Natural killer cell (primary cell): ENCODE measurements around the gene CPA1. TPM values are rescaled to one million over a fixed set of nuclear protein-coding genes. Genes with fewer than 3 reads are reported as not detected.

Source experiments
- ATAC-seq, 3 donors: fragments of 150-1000 bp in 2 of 3; fragments of 200-7000 bp in 1 of 3; cut with Tn5 transposase; 1 replicate in 1 of 3; 2 replicates in 2 of 3; pipeline ENCODE4 v1.10.0; 2021; ENCODE audit warnings: mild to moderate bottlenecking in 2 of 3, moderate library complexity in 2 of 3
- DNase-seq, 2 donors: peaks; one replicate each; pipeline versions ENCODE4 v3.0.0 to v3.0.0-alpha.2; 2013 to 2021; ENCODE audit warnings: mixed read lengths in 1 of 2
- H3K27ac ChIP-seq: one replicate; pipeline ENCODE4 v1.5.1; 2013; ENCODE audit warnings: mild to moderate bottlenecking, low read length
- H3K27me3 ChIP-seq: one replicate; pipeline ENCODE4 v1.6.1; 2013; ENCODE audit warnings: low read length; ENCODE audit not compliant: control insufficient read depth, insufficient read depth
- H3K36me3 ChIP-seq: one replicate; pipeline ENCODE4 v1.6.1; 2013; ENCODE audit warnings: low read length; ENCODE audit not compliant: control insufficient read depth, insufficient read depth
- H3K4me1 ChIP-seq: one replicate; pipeline ENCODE4 v1.6.1; 2013; ENCODE audit warnings: low read length; ENCODE audit not compliant: control insufficient read depth, insufficient read depth
- H3K4me3 ChIP-seq: one replicate; pipeline ENCODE4 v1.5.1; 2013; ENCODE audit warnings: low read length
- H3K9me3 ChIP-seq: one replicate; pipeline ENCODE4 v1.6.1; 2013; ENCODE audit warnings: low read length; ENCODE audit not compliant: control insufficient read depth, insufficient read depth
- H3K27ac Mint-ChIP-seq, 2 donors: one replicate each; pipeline ENCODE4 v1.8.0; 2022; ENCODE audit warnings: mild to moderate bottlenecking in 2 of 2, mixed read lengths in 2 of 2, moderate library complexity in 1 of 2
- H3K27me3 Mint-ChIP-seq, 2 donors: one replicate each; pipeline ENCODE4 v1.8.0; 2022; ENCODE audit warnings: low read depth in 2 of 2, mixed read lengths in 2 of 2
- H3K36me3 Mint-ChIP-seq: one replicate; pipeline ENCODE4 v1.8.0; 2022; ENCODE audit warnings: mixed read lengths
- H3K4me1 Mint-ChIP-seq, 2 donors: one replicate each; pipeline ENCODE4 v1.8.0; 2022; ENCODE audit warnings: mixed read lengths in 2 of 2
- H3K4me3 Mint-ChIP-seq: one replicate; pipeline ENCODE4 v1.8.0; 2022; ENCODE audit warnings: mild to moderate bottlenecking, moderate library complexity, mixed read lengths
- H3K9me3 Mint-ChIP-seq, 2 donors: one replicate each; pipeline ENCODE4 v1.8.0; 2022; ENCODE audit warnings: mixed read lengths in 2 of 2
- CTCF ChIP-seq: fragments of 200-600 bp; IDR thresholded peaks from one replicate; pipeline ENCODE4 v1.8.0; 2022; ENCODE audit warnings: antibody characterized with exemption
- WGBS: methylation state at CpG from one replicate; pipeline ENCODE4 v1.1.7; 2013; ENCODE audit warnings: missing lambda C conversion rate; ENCODE audit not compliant: insufficient coverage; 5-methylcytosine and 5-hydroxymethylcytosine counted together
- intact Hi-C: fragments of 100-400 bp; cut with micrococcal nuclease; formaldehyde crosslinking; loops from one replicate; pipeline ENCODE4 v1.14.2; 2022
- total RNA-seq, 4 donors: library from RNA; stranded (reverse); fragments of 120-200 nt in 1 of 4; gene quantifications; one replicate each; pipeline versions ENCODE4 v1.2.3 to v1.2.4, GENCODE V29; 2013 to 2022

CPA1 gene
- total RNA-seq: not detected
- total RNA-seq (2013): not detected

- Histone ChIP-seq H3K36me3 (no peaks in the 10 kb centered on the region), H3K27ac (no peak within 1 kb of the TSS), H3K9me3 (peaks cover 7% of the 10 kb centered on the region), H3K27me3 (no peaks in the 10 kb centered on the region), H3K4me1 (no peaks in the 10 kb centered on the region), H3K4me3 (no peak within 1 kb of the TSS)
- intact Hi-C loops: no loop called here
- Mint-ChIP-seq H3K9me3 (peaks cover 3 to 4% of the 10 kb centered on the region in 2 donors), H3K4me1 (no peaks in the 10 kb centered on the region), H3K36me3 (no peaks in the 10 kb centered on the region), H3K27me3 (no peaks in the 10 kb centered on the region), H3K27ac (no peak within 1 kb of the TSS), H3K4me3 (no peak within 1 kb of the TSS)
- peak in 1 of 2 donors; percentile 10 for DNase-seq
- peak in 1 of 3 donors; percentile 2 for ATAC-seq
- 86% methylated on average over 20 of the region's 20 CpGs for WGBS
- no peak for TF ChIP-seq CTCF
Observed at GRCh38 chr7:130379921-130380860, at the start of gene CPA1. Gene CPA1, plus strand, starts transcription at chr7:130380494. Its CDS starts 27 bp downstream, at chr7:130380521.

- Mint-ChIP-seq H3K4me3 (no peak overlapping the region), H3K27ac (no peak overlapping the region), H3K27me3 (no peaks in the 10 kb centered on the region), H3K9me3 (no peaks in the 10 kb centered on the region), H3K36me3 (no peaks in the 10 kb centered on the region), H3K4me1 (no peaks in the 10 kb centered on the region)
- H3K4me1 ChIP-seq: no peaks in the 10 kb centered on the region
- no peaks in the 10 kb centered on the region for H3K27me3 ChIP-seq
- intact Hi-C loops: no loop called here
- DNase-seq (no peak), ATAC-seq (no peak)
- no peak for TF ChIP-seq CTCF
- 94% methylated on average over 2 of the region's 4 CpGs for WGBS
- H3K4me3 ChIP-seq: no peak overlapping the region
- no peaks in the 10 kb centered on the region for H3K36me3 ChIP-seq
- no peaks in the 10 kb centered on the region for H3K9me3 ChIP-seq
- no peak overlapping the region for H3K27ac ChIP-seq
Observed at GRCh38 chr7:130332259-130333053, 47.8 kb upstream of the CPA1 start.

GRCh38 chr7:130333832-130334231 is 46.5 kb upstream of the CPA1 start:
- Histone ChIP-seq H3K27me3 (no peaks in the 10 kb centered on the region), H3K36me3 (no peaks in the 10 kb centered on the region), H3K4me1 (no peaks in the 10 kb centered on the region), H3K9me3 (no peaks in the 10 kb centered on the region), H3K4me3 (no peak overlapping the region), H3K27ac (no peak overlapping the region)
- Mint-ChIP-seq H3K27me3 (no peaks in the 10 kb centered on the region), H3K9me3 (no peaks in the 10 kb centered on the region), H3K4me3 (no peak overlapping the region), H3K27ac (no peak overlapping the region), H3K36me3 (no peaks in the 10 kb centered on the region), H3K4me1 (no peaks in the 10 kb centered on the region)
- no peak for DNase-seq
- ATAC-seq: no peak
- no peak for TF ChIP-seq CTCF
- intact Hi-C loops: no loop called here
- WGBS: no CpG with 5 or more reads among the region's 2 CpGs
